IMR-90 (cell line): ENCODE measurements around the gene CLCA2. TPM values are rescaled to one million over a fixed set of nuclear protein-coding genes. Genes with fewer than 3 reads are reported as not detected.

ENCODE experiments used
- ATAC-seq: fragments of 200-7000 bp; cut with Tn5 transposase; 2 replicates; pipeline ENCODE4 v1.9.1; 2020; ENCODE audit warnings: low read depth, mild to moderate bottlenecking, moderate library complexity
- BruUV-seq: library from RNA; stranded (reverse); fragments of 400-500 nt; replicated peaks from 2 replicates; lab custom pipeline; 2021; lab: Mats Ljungman, UMichigan
- CTCF ChIA-PET: fragments of 300-600 bp; formaldehyde crosslinking; extraction: SDS; loops from one replicate; lab custom pipeline; 2021; ENCODE audit warnings: antibody characterized with exemption; lab: Yijun Ruan, JAX
- POLR2A ChIA-PET: fragments of 300-600 bp; sonication (Branson Sonifier 250); formaldehyde crosslinking; loops from one replicate; lab custom pipeline; 2022; ENCODE audit warnings: antibody characterized with exemption; ENCODE audit not compliant: unreplicated experiment; lab: Charles Lee
- DNase-seq: peaks from one replicate; pipeline ENCODE4 v3.0.0; 2013
- H2AFZ ChIP-seq: replicated peaks from 2 replicates; pipeline ENCODE3; 2013; ENCODE audit warnings: low read length, mild to moderate bottlenecking; ENCODE audit not compliant: poor library complexity
- H2AK5ac ChIP-seq: 2 replicates; pipeline ENCODE4 v1.6.1; 2013; ENCODE audit warnings: low read depth, low read length, inconsistent platforms
- H2AK9ac ChIP-seq: replicated peaks from 2 replicates; pipeline ENCODE3; 2013; ENCODE audit warnings: mild to moderate bottlenecking, low read depth, low read length, moderate library complexity; ENCODE audit not compliant: poor library complexity
- H2BK120ac ChIP-seq: 2 replicates; pipeline ENCODE4 v1.6.1; 2013; ENCODE audit warnings: low read depth, low read length, inconsistent platforms
- H2BK15ac ChIP-seq: 3 replicates; pipeline ENCODE4 v1.6.1; 2013; ENCODE audit warnings: low read depth, low read length, inconsistent platforms
- H2BK20ac ChIP-seq: 2 replicates; pipeline ENCODE4 v1.6.1; 2013; ENCODE audit warnings: low read depth, mild to moderate bottlenecking, inconsistent platforms, low read length, moderate library complexity
- H2BK5ac ChIP-seq: 2 replicates; pipeline ENCODE4 v1.6.1; 2013; ENCODE audit warnings: mild to moderate bottlenecking, low read depth, low read length, inconsistent platforms; ENCODE audit not compliant: poor library complexity, severe bottlenecking
- H3K14ac ChIP-seq: replicated peaks from 2 replicates; pipeline ENCODE4 v1.6.1; 2013; ENCODE audit warnings: low read depth, low read length, inconsistent platforms
- H3K18ac ChIP-seq: 2 replicates; pipeline ENCODE4 v1.6.1; 2013; ENCODE audit warnings: low read depth, low read length, control low read depth
- H3K23ac ChIP-seq: 2 replicates; pipeline ENCODE4 v1.6.1; 2013; ENCODE audit warnings: low read depth, low read length, inconsistent platforms
- H3K27ac ChIP-seq: 2 replicates; pipeline ENCODE4 v1.5.1; 2013; ENCODE audit warnings: mild to moderate bottlenecking, control low read depth, low read length; ENCODE audit not compliant: insufficient read depth
- H3K27me3 ChIP-seq: 2 replicates; pipeline ENCODE4 v1.6.1; 2013; ENCODE audit warnings: low read length; ENCODE audit not compliant: control insufficient read depth, insufficient read depth
- H3K36me3 ChIP-seq: 2 replicates; pipeline ENCODE4 v1.6.1; 2013; ENCODE audit warnings: low read length, mixed read lengths; ENCODE audit not compliant: control insufficient read depth, insufficient read depth
- H3K4ac ChIP-seq: 2 replicates; pipeline ENCODE4 v1.6.1; 2013; ENCODE audit warnings: low read depth, low read length, inconsistent platforms
- H3K4me1 ChIP-seq: 2 replicates; pipeline ENCODE4 v1.6.1; 2013; ENCODE audit warnings: low read length, mixed read lengths; ENCODE audit not compliant: control insufficient read depth, insufficient read depth
- H3K4me2 ChIP-seq: 2 replicates; pipeline ENCODE4 v1.6.1; 2013; ENCODE audit warnings: low read depth, mild to moderate bottlenecking, control low read depth, low read length, moderate library complexity
- H3K4me3 ChIP-seq: 2 replicates; pipeline ENCODE4 v1.5.1; 2013; ENCODE audit warnings: low read depth, mild to moderate bottlenecking, control low read depth, low read length, moderate library complexity; ENCODE audit not compliant: insufficient read depth
- H3K56ac ChIP-seq: 2 replicates; pipeline ENCODE4 v1.6.1; 2013; ENCODE audit warnings: low read length, inconsistent platforms; ENCODE audit not compliant: insufficient read depth; ENCODE audit errors: extremely low read depth
- H3K79me1 ChIP-seq, 2 experiments: 2 replicates each; pipeline ENCODE4 v1.6.1; 2013; ENCODE audit warnings: low read length in 2 of 2, inconsistent platforms in 1 of 2, low read depth in 1 of 2
- H3K9ac ChIP-seq: 2 replicates; pipeline ENCODE4 v1.6.1; 2013; ENCODE audit warnings: low read depth, low read length, control low read depth
- H3K9me1 ChIP-seq: 2 replicates; pipeline ENCODE4 v1.6.1; 2013; ENCODE audit warnings: low read length, inconsistent platforms; ENCODE audit not compliant: insufficient read depth
- H3K9me3 ChIP-seq: 2 replicates; pipeline ENCODE4 v1.6.1; 2013; ENCODE audit warnings: low read length; ENCODE audit not compliant: control insufficient read depth, insufficient read depth
- H4K20me1 ChIP-seq: 2 replicates; pipeline ENCODE4 v1.6.1; 2013; ENCODE audit warnings: low read length, inconsistent platforms; ENCODE audit not compliant: insufficient read depth
- H4K5ac ChIP-seq: 2 replicates; pipeline ENCODE4 v1.6.1; 2013; ENCODE audit warnings: mild to moderate bottlenecking, low read depth, low read length, control low read depth
- H4K8ac ChIP-seq, 2 experiments: 2 replicates each; pipeline ENCODE4 v1.6.1; 2013; ENCODE audit warnings: low read depth in 2 of 2, low read length in 2 of 2, control low read depth in 1 of 2, inconsistent platforms in 1 of 2
- H4K91ac ChIP-seq: 2 replicates; pipeline ENCODE4 v1.6.1; 2013; ENCODE audit warnings: low read depth, low read length, inconsistent platforms; ENCODE audit not compliant: insufficient read depth
- BHLHE40 ChIP-seq: fragments of 150-350 bp; IDR thresholded peaks from 2 replicates; pipeline ENCODE4 v1.6.1; 2016; ENCODE audit warnings: mild to moderate bottlenecking, low read depth, low read length
- CEBPB ChIP-seq: IDR thresholded peaks from 2 replicates; pipeline ENCODE4 v1.6.1; 2012; ENCODE audit warnings: low read depth, low read length, improper control_type of control experiment
- CHD1 ChIP-seq: IDR thresholded peaks from 2 replicates; pipeline ENCODE4 v1.6.1; 2012; ENCODE audit warnings: low read depth, low read length, improper control_type of control experiment
- FOS ChIP-seq: fragments of 150-350 bp; IDR thresholded peaks from 2 replicates; pipeline ENCODE4 v1.6.1; 2016; ENCODE audit warnings: low read depth, low read length
- MAFK ChIP-seq: IDR thresholded peaks from 2 replicates; pipeline ENCODE4 v1.6.1; 2012; ENCODE audit warnings: low read depth, low read length, improper control_type of control experiment
- MAZ ChIP-seq: IDR thresholded peaks from 2 replicates; pipeline ENCODE4 v1.6.1; 2012; ENCODE audit warnings: low read depth, mild to moderate bottlenecking, low read length, improper control_type of control experiment, moderate library complexity, borderline replicate concordance
- MXI1 ChIP-seq: IDR thresholded peaks from 2 replicates; pipeline ENCODE4 v1.6.1; 2012; ENCODE audit warnings: low read depth, mild to moderate bottlenecking, low read length, moderate library complexity, borderline replicate concordance
- NFE2L2 ChIP-seq: fragments of 150-350 bp; IDR thresholded peaks from 2 replicates; pipeline ENCODE4 v1.6.1; 2016; ENCODE audit warnings: low read depth, mild to moderate bottlenecking, low read length
- POLR2A ChIP-seq: IDR thresholded peaks from 2 replicates; pipeline ENCODE4 v1.6.1; 2012; ENCODE audit warnings: mild to moderate bottlenecking, low read depth, low read length
- RAD21 ChIP-seq: IDR thresholded peaks from 2 replicates; pipeline ENCODE4 v1.6.1; 2012; ENCODE audit warnings: low read length, improper control_type of control experiment
- RCOR1 ChIP-seq: IDR thresholded peaks from 2 replicates; pipeline ENCODE4 v1.6.1; 2012; ENCODE audit warnings: mild to moderate bottlenecking, low read length, improper control_type of control experiment; ENCODE audit not compliant: insufficient replicate concordance
- RFX5 ChIP-seq: IDR thresholded peaks from 2 replicates; pipeline ENCODE4 v1.8.0; 2012; ENCODE audit warnings: low read depth, mild to moderate bottlenecking, low read length, moderate library complexity
- SMC3 ChIP-seq: fragments of 150-350 bp; IDR thresholded peaks from 2 replicates; pipeline ENCODE4 v1.6.1; 2016; ENCODE audit warnings: low read depth, mild to moderate bottlenecking, antibody characterized with exemption, low read length, moderate library complexity
- whole genome bisulfite sequencing, 2 experiments: methylation state at CpG; one replicate each; pipeline versions ENCODE4 v1.1.5 to v1.1.7; 2013; ENCODE audit warnings: missing lambda C conversion rate in 2 of 2; ENCODE audit not compliant: insufficient read length in 1 of 2; ENCODE audit errors: extremely low coverage in 2 of 2; 5-methylcytosine and 5-hydroxymethylcytosine counted together
- dilution Hi-C: fragments of 300-500 bp; cut with HindIII; formaldehyde crosslinking; loops from one replicate; pipeline ENCODE4 v1.14.3; 2018; ENCODE audit warnings: low sequenced_read_pairs; ENCODE audit not compliant: unreplicated experiment
- in situ Hi-C: fragments of 300-500 bp; cut with MboI; formaldehyde crosslinking; loops from 3 replicates; pipeline ENCODE4 v1.14.3; 2019; ENCODE audit warnings: low sequenced_read_pairs, inconsistent platforms, mixed read lengths
- intact Hi-C: fragments of 100-400 bp; cut with micrococcal nuclease; formaldehyde crosslinking; loops from 2 replicates; pipeline ENCODE4 v1.10.0; 2022
- polyA plus RNA-seq, 3 experiments: library from polyadenylated mRNA; depleted of rRNA; stranded (reverse); fragments of >200 nt; gene quantifications; 2 replicates each; pipeline ENCODE4 v1.2.3, GENCODE V29; 2012; ENCODE audit warnings: low replicate concordance in 1 of 3
- total RNA-seq: library from RNA; depleted of rRNA; stranded (reverse); fragments of >200 nt; gene quantifications from 2 replicates; pipeline ENCODE4 v1.2.3, GENCODE V29; 2012
- TF ChIP-seq, protein P1 (sequence below): fragments of 150-350 bp; IDR thresholded peaks from 2 replicates; pipeline ENCODE4 v1.6.1; 2017; ENCODE audit warnings: mild to moderate bottlenecking, antibody characterized with exemption, low read length, low read depth
- TF ChIP-seq, protein P2 (sequence below): conservative IDR thresholded peaks from 2 replicates; pipeline ENCODE4 v1.5.1; 2012; ENCODE audit warnings: mild to moderate bottlenecking, low read depth, low read length, improper control_type of control experiment
- TF ChIP-seq, protein P3 (sequence below): fragments of 150-350 bp; IDR thresholded peaks from 2 replicates; pipeline ENCODE4 v1.6.1; 2016; ENCODE audit warnings: low read depth, mild to moderate bottlenecking, low read length, moderate library complexity, borderline replicate concordance

CLCA2 gene
- total and polyA plus RNA-seq, 2 of the 4 experiments (the other 2 are of a cell fraction) = 0.09 to 0.18 TPM

DNA sequence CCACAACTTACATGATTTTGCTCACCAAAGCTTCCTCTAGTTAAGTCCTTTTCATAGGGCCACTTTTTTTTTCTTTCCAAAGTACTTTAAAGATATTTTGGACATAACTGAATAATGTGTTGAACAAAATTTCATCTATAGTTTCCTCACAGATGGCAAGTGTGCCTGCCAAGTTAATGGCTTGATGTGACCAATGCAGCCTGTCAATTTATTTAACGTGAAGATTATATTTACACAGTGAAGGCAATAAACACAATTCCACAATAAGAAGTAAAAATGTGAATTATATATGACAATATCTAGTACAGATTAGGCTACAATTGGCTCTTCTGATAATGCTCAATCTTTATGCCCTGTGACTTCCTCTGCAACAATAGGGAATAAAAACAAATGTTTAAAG, 18.0 kb downstream of the CLCA2 start:
- ChIA-PET CTCF (interaction anchor here (0.7 kb wide), 1 partner anchor 27 kb away, joined by 3 read pairs; the partner anchor contains the start of gene CLCA1), POLR2A (no interaction called here)
- no CpG with 5 or more reads among the region's 1 CpG for WGBS, 2 experiments
- Histone ChIP-seq H3K23ac (no peak overlapping the region), H3K18ac (no peak overlapping the region), H3K27ac (no peak overlapping the region), H3K9ac (no peak overlapping the region), H3K27me3 (peaks cover 2% of the 10 kb centered on the region), H4K20me1 (no peaks in the 10 kb centered on the region), H3K56ac (no peak overlapping the region), H3K4me2 (no peak overlapping the region), H3K79me1 (no peaks in the 10 kb centered on the region), H4K91ac (no peak overlapping the region), H3K9me3 (no peaks in the 10 kb centered on the region), H3K4me3 (no peak overlapping the region), H2BK15ac (no peak overlapping the region), H2AK5ac (no peak overlapping the region), H2BK5ac (no peak overlapping the region), H3K4me1 (no peaks in the 10 kb centered on the region), H2BK120ac (no peak overlapping the region), H4K5ac (no peak overlapping the region), H2AK9ac (no peak overlapping the region), H3K36me3 (no peaks in the 10 kb centered on the region), H3K9me1 (no peaks in the 10 kb centered on the region), H2AFZ (no peak overlapping the region), H3K4ac (no peak overlapping the region), H4K8ac (no peak overlapping the region), H2BK20ac (no peak overlapping the region), H3K14ac (no peak overlapping the region)
- ATAC-seq = no peak
- dilution Hi-C loops (no loop called here), in situ Hi-C loops (no loop called here), intact Hi-C loops (no loop called here)
- no peak for TF ChIP-seq MAZ
- TF ChIP-seq MXI1 = no peak
- TF ChIP-seq CEBPB = no peak
- no peak for TF ChIP-seq FOS
- no peak for TF ChIP-seq RFX5
- TF ChIP-seq POLR2A = no peak
- no peak for TF ChIP-seq RCOR1
- TF ChIP-seq BHLHE40 = no peak
- TF ChIP-seq, protein P1, sequence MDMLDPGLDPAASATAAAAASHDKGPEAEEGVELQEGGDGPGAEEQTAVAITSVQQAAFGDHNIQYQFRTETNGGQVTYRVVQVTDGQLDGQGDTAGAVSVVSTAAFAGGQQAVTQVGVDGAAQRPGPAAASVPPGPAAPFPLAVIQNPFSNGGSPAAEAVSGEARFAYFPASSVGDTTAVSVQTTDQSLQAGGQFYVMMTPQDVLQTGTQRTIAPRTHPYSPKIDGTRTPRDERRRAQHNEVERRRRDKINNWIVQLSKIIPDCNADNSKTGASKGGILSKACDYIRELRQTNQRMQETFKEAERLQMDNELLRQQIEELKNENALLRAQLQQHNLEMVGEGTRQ = no peak
- TF ChIP-seq, protein P2, sequence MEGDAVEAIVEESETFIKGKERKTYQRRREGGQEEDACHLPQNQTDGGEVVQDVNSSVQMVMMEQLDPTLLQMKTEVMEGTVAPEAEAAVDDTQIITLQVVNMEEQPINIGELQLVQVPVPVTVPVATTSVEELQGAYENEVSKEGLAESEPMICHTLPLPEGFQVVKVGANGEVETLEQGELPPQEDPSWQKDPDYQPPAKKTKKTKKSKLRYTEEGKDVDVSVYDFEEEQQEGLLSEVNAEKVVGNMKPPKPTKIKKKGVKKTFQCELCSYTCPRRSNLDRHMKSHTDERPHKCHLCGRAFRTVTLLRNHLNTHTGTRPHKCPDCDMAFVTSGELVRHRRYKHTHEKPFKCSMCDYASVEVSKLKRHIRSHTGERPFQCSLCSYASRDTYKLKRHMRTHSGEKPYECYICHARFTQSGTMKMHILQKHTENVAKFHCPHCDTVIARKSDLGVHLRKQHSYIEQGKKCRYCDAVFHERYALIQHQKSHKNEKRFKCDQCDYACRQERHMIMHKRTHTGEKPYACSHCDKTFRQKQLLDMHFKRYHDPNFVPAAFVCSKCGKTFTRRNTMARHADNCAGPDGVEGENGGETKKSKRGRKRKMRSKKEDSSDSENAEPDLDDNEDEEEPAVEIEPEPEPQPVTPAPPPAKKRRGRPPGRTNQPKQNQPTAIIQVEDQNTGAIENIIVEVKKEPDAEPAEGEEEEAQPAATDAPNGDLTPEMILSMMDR = no peak
- TF ChIP-seq, protein P3, sequence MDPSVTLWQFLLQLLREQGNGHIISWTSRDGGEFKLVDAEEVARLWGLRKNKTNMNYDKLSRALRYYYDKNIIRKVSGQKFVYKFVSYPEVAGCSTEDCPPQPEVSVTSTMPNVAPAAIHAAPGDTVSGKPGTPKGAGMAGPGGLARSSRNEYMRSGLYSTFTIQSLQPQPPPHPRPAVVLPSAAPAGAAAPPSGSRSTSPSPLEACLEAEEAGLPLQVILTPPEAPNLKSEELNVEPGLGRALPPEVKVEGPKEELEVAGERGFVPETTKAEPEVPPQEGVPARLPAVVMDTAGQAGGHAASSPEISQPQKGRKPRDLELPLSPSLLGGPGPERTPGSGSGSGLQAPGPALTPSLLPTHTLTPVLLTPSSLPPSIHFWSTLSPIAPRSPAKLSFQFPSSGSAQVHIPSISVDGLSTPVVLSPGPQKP = no peak
- TF ChIP-seq CHD1 = no peak
- TF ChIP-seq RAD21 = no peak
- no peak for TF ChIP-seq SMC3
- no peak for TF ChIP-seq MAFK
- no peak for TF ChIP-seq NFE2L2
- no peak for DNase-seq
- BruUV-seq = no TSS peak
